IPS-15b (cell line): Measurements from ENCODE around the gene NR5A1.

ENCODE experiments used
- H3K27me3 ChIP-seq: one replicate; pipeline ENCODE4 v1.6.1; 2013; ENCODE audit warnings: low read length; ENCODE audit not compliant: control insufficient read depth, insufficient read depth
- H3K36me3 ChIP-seq: one replicate; pipeline ENCODE4 v1.6.1; 2013; ENCODE audit warnings: low read length; ENCODE audit not compliant: control insufficient read depth, insufficient read depth
- H3K4me1 ChIP-seq: one replicate; pipeline ENCODE4 v1.6.1; 2013; ENCODE audit warnings: mild to moderate bottlenecking, low read length; ENCODE audit not compliant: control insufficient read depth, insufficient read depth
- H3K4me3 ChIP-seq: one replicate; pipeline ENCODE4 v1.5.1; 2013; ENCODE audit warnings: low read depth, low read length
- H3K9ac ChIP-seq: one replicate; pipeline ENCODE4 v1.6.1; 2013; ENCODE audit warnings: low read depth, mild to moderate bottlenecking, low read length
- H3K9me3 ChIP-seq: one replicate; pipeline ENCODE4 v1.6.1; 2013; ENCODE audit warnings: mild to moderate bottlenecking, low read length; ENCODE audit not compliant: control insufficient read depth, insufficient read depth

NR5A1 gene

DNA sequence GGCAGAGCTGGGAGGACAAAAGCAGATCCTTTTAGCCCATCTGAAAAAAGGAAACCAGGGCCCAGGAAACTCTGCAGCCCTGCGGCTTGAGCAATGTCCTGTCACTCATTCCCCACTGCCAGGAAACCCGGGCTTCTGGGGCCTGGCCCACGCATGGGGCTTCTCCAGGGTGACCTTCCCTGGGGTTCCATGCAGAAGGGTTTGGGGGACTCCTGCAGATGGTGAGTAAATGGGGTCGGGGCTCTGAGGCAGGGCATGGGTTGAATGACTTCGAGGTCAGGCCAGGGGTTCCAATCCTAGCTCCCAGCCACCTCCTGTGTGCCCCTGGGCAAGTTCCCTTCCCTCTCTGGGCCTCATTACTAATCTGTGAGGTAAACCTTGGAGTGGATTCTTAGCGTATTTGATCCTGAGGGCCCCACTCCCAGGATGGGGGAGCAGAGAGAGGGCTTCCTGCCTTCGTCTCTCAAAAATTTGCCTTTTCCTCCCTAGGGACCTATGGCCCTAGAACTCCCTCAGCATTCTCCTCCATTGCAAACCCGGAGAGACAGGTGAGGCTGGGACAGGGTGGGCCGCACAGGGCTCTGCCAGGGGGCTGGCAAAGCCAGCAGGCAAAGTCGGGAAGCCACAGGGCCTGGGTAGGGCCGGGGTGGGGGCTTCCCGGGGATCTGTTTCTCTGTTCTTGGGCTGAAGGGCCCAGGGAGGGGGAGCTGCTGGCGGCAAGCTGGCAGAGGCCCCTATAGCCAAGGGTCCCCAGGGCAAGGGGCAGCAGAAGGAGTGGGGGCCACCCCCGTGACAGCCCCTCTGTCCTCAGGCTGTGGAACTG lies 31.1 kb downstream of the NR5A1 start:
- Histone ChIP-seq H3K4me3 (no peak overlapping the region), H3K9ac (no peak overlapping the region), H3K27me3 (peaks cover 41% of the 10 kb centered on the region), H3K9me3 (no peaks in the 10 kb centered on the region), H3K36me3 (no peaks in the 10 kb centered on the region), H3K4me1 (peaks cover 6% of the 10 kb centered on the region)

DNA sequence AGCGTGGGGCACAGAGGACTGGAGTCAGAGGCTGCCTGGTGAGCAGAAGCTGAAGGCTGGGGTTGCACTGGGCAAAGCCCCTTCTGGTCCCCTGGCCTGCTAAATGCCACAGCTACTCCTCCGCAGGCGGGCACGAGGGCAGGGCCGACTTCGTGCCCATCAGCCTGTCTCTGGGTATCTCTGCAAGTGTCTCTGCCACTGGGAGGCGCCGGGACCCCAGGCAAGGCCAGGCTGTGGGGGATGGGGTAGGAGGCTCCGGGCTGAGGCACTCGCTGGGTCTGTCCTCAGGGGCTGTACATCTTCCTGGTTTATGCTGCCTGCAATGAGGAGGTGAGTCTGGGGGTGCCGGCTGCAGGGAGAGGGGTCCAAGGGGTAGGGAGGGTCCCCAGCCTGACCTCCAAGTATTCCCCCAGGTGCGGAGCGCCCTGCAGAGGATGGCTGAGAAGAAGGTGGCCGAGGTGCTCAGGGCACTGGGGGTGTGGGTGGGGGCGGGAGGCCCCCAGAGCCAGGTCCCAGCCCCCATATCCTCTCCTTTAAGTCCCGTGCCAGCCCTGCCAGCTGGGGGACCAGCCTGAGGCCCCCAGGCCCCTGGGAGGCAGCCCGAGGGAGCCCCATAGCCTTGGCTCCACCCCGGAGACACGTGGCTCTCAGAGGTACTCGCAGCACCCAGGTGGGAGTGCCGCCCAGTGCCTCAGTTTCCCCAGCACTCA lies 31.9 kb downstream of the NR5A1 start:
- peaks cover 6% of the 10 kb centered on the region for H3K4me1 ChIP-seq
- no peaks in the 10 kb centered on the region for H3K36me3 ChIP-seq
- no peaks in the 10 kb centered on the region for H3K9me3 ChIP-seq
- H3K4me3 ChIP-seq = no peak overlapping the region
- H3K27me3 ChIP-seq = peaks cover 37% of the 10 kb centered on the region
- H3K9ac ChIP-seq = no peak overlapping the region

DNA sequence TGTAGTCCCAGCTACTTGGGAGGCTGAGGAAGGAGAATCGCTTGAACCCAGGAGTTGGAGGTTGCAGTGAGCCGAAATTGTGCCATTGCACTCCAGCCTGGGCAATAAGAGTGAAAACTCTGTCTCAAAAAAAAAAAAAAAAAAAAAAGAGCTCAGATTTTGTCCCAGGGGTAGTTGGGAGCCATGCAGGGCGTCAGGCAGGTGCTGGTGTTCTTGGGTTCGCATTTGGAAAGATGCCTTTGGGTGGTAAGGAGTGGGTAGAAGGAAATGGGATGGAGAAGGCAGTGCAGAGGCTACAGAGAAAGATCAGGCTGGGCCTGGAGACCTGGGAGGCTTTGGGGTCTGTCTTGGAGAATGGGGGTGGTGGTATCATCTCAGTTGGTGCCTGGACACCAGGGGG lies 33.0 kb downstream of the NR5A1 start:
- no peak overlapping the region for H3K4me3 ChIP-seq
- peaks cover 25% of the 10 kb centered on the region for H3K27me3 ChIP-seq
- no peaks in the 10 kb centered on the region for H3K36me3 ChIP-seq
- H3K4me1 ChIP-seq = peaks cover 6% of the 10 kb centered on the region
- no peak overlapping the region for H3K9ac ChIP-seq
- no peaks in the 10 kb centered on the region for H3K9me3 ChIP-seq

DNA sequence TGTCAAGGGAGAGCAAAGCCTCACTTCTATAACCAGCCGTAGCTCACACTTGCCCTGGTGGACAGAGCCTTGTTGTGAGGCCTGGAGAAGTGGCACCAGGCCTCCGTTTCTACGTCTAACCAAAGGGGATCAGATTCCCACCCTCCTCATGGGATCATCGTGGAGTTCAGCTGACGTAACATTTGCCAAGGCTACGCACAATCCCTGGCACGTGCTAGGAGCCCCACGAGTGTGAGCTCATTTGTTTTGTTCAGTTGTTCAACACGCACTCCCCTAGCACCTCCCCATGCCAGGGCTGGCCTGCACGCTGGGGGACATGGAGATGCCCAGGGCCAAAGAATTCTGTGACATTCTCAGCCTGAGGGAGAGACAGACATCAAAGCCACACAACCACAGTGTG lies 33.9 kb downstream of the NR5A1 start:
- Histone ChIP-seq H3K36me3 (no peaks in the 10 kb centered on the region), H3K27me3 (peaks cover 17% of the 10 kb centered on the region), H3K4me1 (peaks cover 3% of the 10 kb centered on the region), H3K9ac (no peak overlapping the region), H3K4me3 (no peak overlapping the region), H3K9me3 (no peaks in the 10 kb centered on the region)

DNA sequence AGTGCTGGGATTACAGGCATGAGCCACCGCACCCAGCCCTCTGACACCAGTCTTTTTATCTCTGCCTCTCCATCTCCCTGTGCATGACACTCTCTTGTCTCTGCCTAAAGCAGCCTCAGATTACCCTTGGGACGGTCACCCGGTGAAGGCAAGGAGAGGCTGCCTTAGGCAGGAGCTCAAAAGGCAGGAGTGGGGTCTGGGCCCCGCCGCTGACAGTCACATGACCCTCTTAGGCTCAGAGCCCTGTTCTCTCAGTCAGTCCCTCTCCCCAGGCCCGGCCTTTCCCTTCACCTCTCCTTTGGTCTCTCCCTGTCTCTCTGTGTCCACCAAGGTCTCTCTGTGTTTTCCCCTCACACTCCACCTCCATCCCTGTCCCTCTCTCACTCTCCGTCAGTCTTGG lies 34.4 kb downstream of the NR5A1 start:
- Histone ChIP-seq H3K4me1 (peaks cover 2% of the 10 kb centered on the region), H3K4me3 (no peak overlapping the region), H3K27me3 (peaks cover 13% of the 10 kb centered on the region), H3K36me3 (no peaks in the 10 kb centered on the region), H3K9me3 (no peaks in the 10 kb centered on the region), H3K9ac (no peak overlapping the region)

DNA sequence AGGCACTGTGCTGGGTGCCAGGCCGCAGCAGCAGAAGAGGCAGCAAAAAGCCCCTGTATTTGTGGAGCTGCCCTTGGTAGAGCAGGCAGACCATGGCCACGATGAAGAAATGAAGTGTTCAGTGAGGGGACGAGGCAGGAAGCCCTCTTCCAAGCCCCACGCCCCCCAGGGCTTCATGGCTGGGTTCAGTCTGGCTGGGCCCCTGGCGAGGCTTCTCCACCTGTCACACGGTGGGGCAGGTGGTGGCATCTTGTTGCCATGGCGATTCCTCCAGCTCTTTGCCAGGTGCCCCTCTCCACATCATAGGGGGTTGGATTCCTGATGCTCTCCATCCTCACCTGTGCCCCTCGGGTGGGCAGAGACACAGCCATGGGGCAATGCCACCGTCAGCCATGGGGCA lies 35.4 kb downstream of the NR5A1 start:
- H3K9ac ChIP-seq = no peak overlapping the region
- H3K36me3 ChIP-seq = no peaks in the 10 kb centered on the region
- H3K9me3 ChIP-seq = no peaks in the 10 kb centered on the region
- H3K4me3 ChIP-seq = no peak overlapping the region
- peaks cover 11% of the 10 kb centered on the region for H3K27me3 ChIP-seq
- H3K4me1 ChIP-seq = no peaks in the 10 kb centered on the region

DNA sequence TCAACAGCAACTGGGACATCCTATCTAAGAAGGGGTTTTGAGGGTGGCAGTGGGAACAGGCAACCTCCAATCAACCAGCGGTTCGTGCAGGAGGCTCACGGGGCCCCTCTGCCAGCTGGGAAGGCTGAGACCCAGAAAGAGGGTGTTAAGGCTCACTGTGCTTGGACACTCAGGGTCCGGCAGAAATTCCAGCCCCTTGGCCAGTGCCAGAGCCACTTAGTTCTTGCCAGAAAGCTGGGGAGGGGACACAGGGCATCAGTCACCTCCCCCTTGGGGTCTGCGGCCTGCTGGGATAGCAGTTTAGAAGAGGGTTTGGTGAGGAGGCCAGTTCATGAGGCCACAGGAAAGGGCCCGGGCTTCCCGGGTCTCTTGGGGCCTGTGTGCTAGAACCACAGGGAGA lies 36.5 kb downstream of the NR5A1 start:
- H3K9me3 ChIP-seq = no peaks in the 10 kb centered on the region
- no peaks in the 10 kb centered on the region for H3K36me3 ChIP-seq
- H3K4me3 ChIP-seq = no peak overlapping the region
- H3K27me3 ChIP-seq = peaks cover 4% of the 10 kb centered on the region
- H3K9ac ChIP-seq = no peak overlapping the region
- H3K4me1 ChIP-seq = no peaks in the 10 kb centered on the region

DNA sequence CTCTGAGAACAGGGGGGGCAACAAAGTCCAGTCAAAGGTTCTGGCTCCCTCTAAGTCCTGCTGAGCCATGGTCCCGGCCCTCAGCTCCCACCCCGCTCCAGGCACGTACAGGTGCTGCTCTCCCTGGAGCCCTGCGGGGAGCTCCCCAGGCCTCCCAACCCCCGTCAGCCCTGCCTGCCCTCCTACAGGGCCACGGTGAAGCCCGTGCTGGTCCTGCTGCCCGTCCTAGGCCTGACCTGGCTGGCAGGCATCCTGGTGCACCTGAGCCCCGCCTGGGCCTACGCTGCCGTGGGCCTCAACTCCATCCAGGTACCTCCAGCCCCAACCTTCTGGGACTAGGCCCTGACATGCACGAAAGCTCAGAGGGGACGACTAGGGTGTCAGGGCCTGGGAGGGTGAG lies 36.9 kb downstream of the NR5A1 start:
- Histone ChIP-seq H3K27me3 (peaks cover 3% of the 10 kb centered on the region), H3K9me3 (no peaks in the 10 kb centered on the region), H3K36me3 (no peaks in the 10 kb centered on the region), H3K4me3 (no peak overlapping the region), H3K9ac (no peak overlapping the region), H3K4me1 (no peaks in the 10 kb centered on the region)

DNA sequence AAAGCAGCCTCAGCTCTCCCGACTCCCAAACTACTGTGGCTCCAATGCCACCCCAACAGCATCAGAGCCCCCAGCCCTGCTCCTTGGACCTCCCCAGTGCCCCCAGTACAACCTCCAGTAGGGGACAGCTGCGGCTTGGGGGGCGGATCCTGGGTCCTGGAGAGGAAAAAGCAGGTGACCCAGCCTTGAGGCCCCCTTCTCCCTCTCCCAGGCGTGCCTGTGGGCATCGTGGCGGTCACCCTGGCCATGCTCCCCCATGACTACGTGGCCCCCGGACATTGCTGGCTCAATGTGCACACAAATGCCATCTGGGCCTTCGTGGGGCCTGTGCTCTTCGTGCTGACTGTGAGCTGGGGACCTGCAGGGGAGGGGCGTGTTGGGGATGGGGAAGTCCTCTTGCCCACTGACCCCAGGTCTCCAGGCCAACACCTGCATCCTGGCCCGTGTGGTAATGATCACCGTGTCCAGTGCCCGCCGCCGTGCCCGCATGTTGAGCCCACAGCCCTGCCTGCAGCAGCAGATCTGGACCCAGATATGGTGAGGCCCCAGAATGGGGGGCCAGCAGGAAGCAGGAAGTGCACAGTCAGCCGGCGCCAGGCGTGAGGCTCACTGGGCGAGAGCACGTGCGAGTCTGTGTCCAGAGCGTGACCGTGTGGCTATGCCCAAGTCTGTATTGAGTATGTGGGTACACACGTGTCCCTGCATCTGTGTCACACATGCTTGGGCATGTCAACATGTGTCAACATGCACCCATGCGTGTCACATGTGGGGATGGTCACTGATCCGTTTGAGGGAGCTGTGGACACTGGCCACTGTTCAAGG lies 38.0 kb downstream of the NR5A1 start:
- H3K27me3 ChIP-seq = no peaks in the 10 kb centered on the region
- H3K4me1 ChIP-seq = no peaks in the 10 kb centered on the region
- H3K9ac ChIP-seq = no peak overlapping the region
- H3K9me3 ChIP-seq = no peaks in the 10 kb centered on the region
- H3K4me3 ChIP-seq = no peak overlapping the region
- H3K36me3 ChIP-seq = no peaks in the 10 kb centered on the region

DNA sequence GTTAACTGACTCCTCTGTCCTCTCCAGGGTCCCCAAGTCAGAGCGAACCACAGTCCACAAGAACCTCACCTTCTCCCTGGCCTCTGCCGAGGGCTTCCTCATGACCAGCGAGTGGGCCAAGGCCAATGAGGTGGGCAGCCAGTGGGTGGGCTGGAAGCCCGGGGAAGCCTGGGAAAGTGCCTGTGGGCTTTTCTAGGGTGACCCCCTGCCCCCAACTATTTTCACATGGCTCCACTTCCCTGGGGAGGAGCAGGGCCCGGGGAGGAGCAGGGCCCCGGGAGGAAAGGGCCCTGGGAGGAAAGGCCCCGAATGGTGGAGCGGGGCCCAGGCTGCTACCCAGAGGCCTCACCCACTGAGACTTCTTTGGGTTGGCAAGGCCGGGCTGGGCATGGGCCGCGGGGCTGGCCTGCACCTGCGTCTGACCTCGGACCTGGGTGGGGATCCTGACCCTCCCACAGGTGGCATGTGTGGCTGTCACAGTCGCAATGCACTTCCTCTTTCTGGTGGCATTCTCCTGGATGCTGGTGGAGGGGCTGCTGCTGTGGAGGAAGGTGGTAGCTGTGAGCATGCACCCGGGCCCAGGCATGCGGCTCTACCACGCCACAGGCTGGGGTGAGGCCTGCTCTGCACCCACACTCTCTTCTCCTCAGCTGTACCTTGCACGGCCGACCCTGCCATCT lies 39.0 kb downstream of the NR5A1 start:
- no peak overlapping the region for H3K9ac ChIP-seq
- no peaks in the 10 kb centered on the region for H3K36me3 ChIP-seq
- no peaks in the 10 kb centered on the region for H3K9me3 ChIP-seq
- no peaks in the 10 kb centered on the region for H3K4me1 ChIP-seq
- no peak overlapping the region for H3K4me3 ChIP-seq
- H3K27me3 ChIP-seq = no peaks in the 10 kb centered on the region

DNA sequence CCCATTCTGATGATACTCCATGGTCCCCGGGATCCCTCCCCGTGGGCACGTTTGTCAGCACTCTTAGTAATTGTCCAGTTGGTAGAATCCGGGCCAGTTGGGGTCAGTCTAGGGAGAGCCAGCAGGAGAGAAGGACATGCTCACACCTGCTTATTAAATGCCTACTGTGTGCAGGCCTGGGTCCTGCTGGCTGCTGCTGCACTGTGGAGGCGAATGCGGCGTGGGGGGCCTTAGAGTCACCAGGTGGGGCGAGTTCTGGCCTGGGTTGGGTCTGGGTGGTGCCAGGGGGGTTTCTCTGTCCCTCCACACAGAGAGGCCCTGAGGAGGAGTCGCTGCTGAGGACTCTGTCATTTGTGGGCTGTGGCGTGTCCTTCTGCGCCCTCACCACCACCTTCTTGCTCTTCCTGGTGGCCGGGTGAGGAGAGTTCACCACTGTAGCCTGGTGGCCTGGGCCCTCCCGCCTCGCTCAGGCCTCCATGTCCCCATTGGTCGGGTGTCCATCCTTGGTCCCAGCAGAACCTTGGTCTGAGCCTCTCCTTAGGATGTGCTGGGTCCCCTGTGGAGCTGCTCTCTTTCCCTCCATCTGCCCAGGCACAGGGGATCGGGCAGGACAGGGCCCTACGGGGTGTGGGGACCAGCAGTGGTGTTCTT lies 39.7 kb downstream of the NR5A1 start:
- Histone ChIP-seq H3K4me1 (no peaks in the 10 kb centered on the region), H3K36me3 (no peaks in the 10 kb centered on the region), H3K9me3 (no peaks in the 10 kb centered on the region), H3K4me3 (no peak overlapping the region), H3K9ac (no peak overlapping the region), H3K27me3 (no peaks in the 10 kb centered on the region)
